ENCODE results near the gene CNOT11.

DNA sequence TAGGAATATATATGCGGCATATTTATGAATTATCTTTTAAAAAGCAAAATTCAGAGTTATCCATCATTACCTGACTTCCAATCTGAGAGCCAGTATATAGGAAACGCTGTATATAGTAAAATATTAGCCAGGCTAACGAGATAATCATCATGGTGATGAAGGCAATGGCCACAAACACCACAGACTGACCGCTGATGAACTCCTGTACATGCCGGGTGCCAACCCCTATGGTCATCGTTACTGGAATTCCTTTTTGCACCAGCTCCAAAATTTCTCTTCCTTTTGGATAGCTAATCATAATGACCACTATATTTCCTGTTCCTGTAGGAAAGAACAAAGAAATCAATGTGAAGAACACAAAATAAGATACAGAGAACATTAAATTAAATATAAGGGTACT, 42.2 kb downstream of the CNOT11 start:
- TF ChIP-seq, protein P1, sequence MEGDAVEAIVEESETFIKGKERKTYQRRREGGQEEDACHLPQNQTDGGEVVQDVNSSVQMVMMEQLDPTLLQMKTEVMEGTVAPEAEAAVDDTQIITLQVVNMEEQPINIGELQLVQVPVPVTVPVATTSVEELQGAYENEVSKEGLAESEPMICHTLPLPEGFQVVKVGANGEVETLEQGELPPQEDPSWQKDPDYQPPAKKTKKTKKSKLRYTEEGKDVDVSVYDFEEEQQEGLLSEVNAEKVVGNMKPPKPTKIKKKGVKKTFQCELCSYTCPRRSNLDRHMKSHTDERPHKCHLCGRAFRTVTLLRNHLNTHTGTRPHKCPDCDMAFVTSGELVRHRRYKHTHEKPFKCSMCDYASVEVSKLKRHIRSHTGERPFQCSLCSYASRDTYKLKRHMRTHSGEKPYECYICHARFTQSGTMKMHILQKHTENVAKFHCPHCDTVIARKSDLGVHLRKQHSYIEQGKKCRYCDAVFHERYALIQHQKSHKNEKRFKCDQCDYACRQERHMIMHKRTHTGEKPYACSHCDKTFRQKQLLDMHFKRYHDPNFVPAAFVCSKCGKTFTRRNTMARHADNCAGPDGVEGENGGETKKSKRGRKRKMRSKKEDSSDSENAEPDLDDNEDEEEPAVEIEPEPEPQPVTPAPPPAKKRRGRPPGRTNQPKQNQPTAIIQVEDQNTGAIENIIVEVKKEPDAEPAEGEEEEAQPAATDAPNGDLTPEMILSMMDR (IDR thresholded peaks at IDR 0.05) = no peak
- no peak for TF ChIP-seq POLR2A (IDR thresholded peaks at IDR 0.05)
